GM12878 (cell line): ENCODE results near the gene CAPN10. TPM values are rescaled to one million over a fixed set of nuclear protein-coding genes. Genes with fewer than 3 reads are reported as not detected.
A peak's percentile ranks its signal among the peaks of the same experiment; 100 is the strongest.

ENCODE experiments used
- ATAC-seq: fragments of 200-7000 bp; cut with Tn5 transposase; 3 replicates; pipeline ENCODE4 v1.9.1; 2020; ENCODE audit warnings: mild to moderate bottlenecking, moderate library complexity
- BruUV-seq: library from RNA; stranded (reverse); fragments of 400-500 nt; replicated peaks from 2 replicates; lab custom pipeline; 2021; lab: Mats Ljungman, UMichigan
- CTCF ChIA-PET: fragments of 300-600 bp; sonication (Branson Sonifier 250); formaldehyde crosslinking; extraction: SDS; loops from one replicate; lab custom pipeline; 2021; ENCODE audit warnings: inconsistent platforms; lab: Yijun Ruan, JAX
- POLR2A ChIA-PET: fragments of 350-600 bp; formaldehyde crosslinking; extraction: SDS; loops from one replicate; lab custom pipeline; 2021; ENCODE audit warnings: inconsistent platforms; lab: Charles Lee
- RAD21 ChIA-PET: fragments of 300-600 bp; sonication (Branson Sonifier 250); formaldehyde crosslinking; loops from one replicate; lab custom pipeline; 2023; ENCODE audit warnings: antibody characterized with exemption; ENCODE audit not compliant: unreplicated experiment; lab: Charles Lee
- SMC1A ChIA-PET: fragments of 300-600 bp; sonication (Branson Sonifier 250); formaldehyde crosslinking; loops from one replicate; lab custom pipeline; 2023; ENCODE audit not compliant: unreplicated experiment, uncharacterized antibody; lab: Charles Lee
- DNase-seq: peaks from one replicate; pipeline ENCODE4 v3.0.0-alpha.2; 2011; ENCODE audit warnings: low read depth, low spot score
- FAIRE-seq: peaks from 3 replicates; lab custom pipeline; 2011; peaks lifted over from hg19 to GRCh38; lab: Jason Lieb, UNC
- H2AFZ ChIP-seq: 2 replicates; pipeline ENCODE4 v1.6.0; 2011; ENCODE audit warnings: low read depth, low read length, control low read depth; ENCODE audit not compliant: control insufficient read depth
- H3K27ac ChIP-seq: 2 replicates; pipeline ENCODE4 v1.5.1; 2011; ENCODE audit warnings: control low read depth; ENCODE audit not compliant: control insufficient read depth, insufficient read depth
- H3K27me3 ChIP-seq, 2 experiments: replicated peaks in 1 of 2; 2 replicates each; pipeline versions ENCODE4 v1.6.0 to v1.6.1; 2011; ENCODE audit warnings: low read length in 1 of 2; ENCODE audit not compliant: control insufficient read depth in 2 of 2, insufficient read depth in 2 of 2
- H3K36me3 ChIP-seq, 2 experiments: 2 replicates each; pipeline ENCODE4 v1.5.1; 2011; ENCODE audit warnings: low read length in 1 of 2; ENCODE audit not compliant: control insufficient read depth in 2 of 2, insufficient read depth in 2 of 2
- H3K4me1 ChIP-seq: 2 replicates; pipeline ENCODE4 v1.6.1; 2011; ENCODE audit warnings: mild to moderate bottlenecking, low read length, moderate library complexity, mixed read lengths; ENCODE audit not compliant: control insufficient read depth, insufficient read depth
- H3K4me2 ChIP-seq: 2 replicates; pipeline ENCODE4 v1.6.0; 2011; ENCODE audit warnings: control low read depth; ENCODE audit not compliant: control insufficient read depth, insufficient read depth
- H3K4me3 ChIP-seq: fragments of 200-600 bp; sonication (generic); 2 replicates; pipeline ENCODE4 v1.5.1; 2016
- H3K79me2 ChIP-seq: 2 replicates; pipeline ENCODE4 v1.6.0; 2011; ENCODE audit warnings: low read length; ENCODE audit not compliant: control insufficient read depth, insufficient read depth
- H3K9ac ChIP-seq: 2 replicates; pipeline ENCODE4 v1.8.0; 2011; ENCODE audit warnings: low read length, control low read depth, mixed read lengths; ENCODE audit not compliant: control insufficient read depth, insufficient read depth
- H3K9me3 ChIP-seq: replicated peaks from 3 replicates; pipeline ENCODE4 v1.5.1; 2011; ENCODE audit warnings: mild to moderate bottlenecking, low read length; ENCODE audit not compliant: control insufficient read depth, insufficient read depth
- H4K20me1 ChIP-seq: 2 replicates; pipeline ENCODE4 v1.6.0; 2011; ENCODE audit not compliant: control insufficient read depth, insufficient read depth
- ATF2 ChIP-seq: IDR thresholded peaks from 2 replicates; pipeline ENCODE4 v1.6.1; 2012; ENCODE audit warnings: low read length, inconsistent platforms
- CTCF ChIP-seq, 3 experiments: IDR thresholded peaks in 2 of 3; conservative IDR thresholded peaks in 1 of 3; 2 replicates each; pipeline ENCODE4 v1.5.1; 2011; ENCODE audit warnings: low read depth in 3 of 3, low read length in 3 of 3, mild to moderate bottlenecking in 3 of 3, control low read depth in 2 of 3, moderate library complexity in 2 of 3, inconsistent platforms in 1 of 3, mixed read lengths in 1 of 3; ENCODE audit not compliant: control insufficient read depth in 2 of 3, insufficient read depth in 1 of 3; ENCODE audit errors: extremely low read depth in 1 of 3
- MEF2B ChIP-seq: fragments of 450-650 bp; IDR thresholded peaks from 2 replicates; pipeline ENCODE4 v1.6.1; 2018; ENCODE audit warnings: mild to moderate bottlenecking, moderate library complexity; ENCODE audit not compliant: partially characterized antibody, poor library complexity, severe bottlenecking
- NKRF ChIP-seq: fragments of 450-650 bp; conservative IDR thresholded peaks from 2 replicates; pipeline ENCODE4 v1.6.1; 2017; ENCODE audit warnings: mild to moderate bottlenecking, moderate library complexity
- NR2C2 ChIP-seq: IDR thresholded peaks from 2 replicates; pipeline ENCODE4 v1.6.1; 2011; ENCODE audit warnings: borderline replicate concordance, low read depth; ENCODE audit not compliant: control insufficient read depth, insufficient read length
- NRF1 ChIP-seq: conservative IDR thresholded peaks from 2 replicates; pipeline ENCODE4 v1.6.1; 2011; ENCODE audit warnings: mild to moderate bottlenecking, low read depth, low read length, improper control_type of control experiment
- RAD21 ChIP-seq: IDR thresholded peaks from 2 replicates; pipeline ENCODE4 v1.6.1; 2011; ENCODE audit warnings: mild to moderate bottlenecking, low read depth, low read length, moderate library complexity; ENCODE audit not compliant: insufficient read depth
- RCOR1 ChIP-seq: conservative IDR thresholded peaks from 2 replicates; pipeline ENCODE4 v1.6.1; 2012; ENCODE audit warnings: low read depth, low read length, improper control_type of control experiment
- REST ChIP-seq: IDR thresholded peaks from 2 replicates; pipeline ENCODE4 v1.6.1; 2012; ENCODE audit warnings: mild to moderate bottlenecking, low read depth, low read length
- SIN3A ChIP-seq: IDR thresholded peaks from 2 replicates; pipeline ENCODE4 v1.6.1; 2012; ENCODE audit warnings: low read depth, low read length, improper control_type of control experiment
- TCF3 ChIP-seq: IDR thresholded peaks from 2 replicates; pipeline ENCODE4 v1.6.1; 2012; ENCODE audit warnings: low read depth, mild to moderate bottlenecking, low read length, borderline replicate concordance; ENCODE audit not compliant: insufficient read depth
- USF1 ChIP-seq: IDR thresholded peaks from 2 replicates; pipeline ENCODE4 v1.6.1; 2011; ENCODE audit warnings: borderline replicate concordance, low read depth, mild to moderate bottlenecking, moderate library complexity, mixed read lengths, low read length; ENCODE audit not compliant: insufficient read depth; ENCODE audit errors: extremely low read length
- WGBS: methylation state at CpG from one replicate; pipeline ENCODE4 v1.1.6; 2016; ENCODE audit warnings: low lambda C conversion rate; ENCODE audit not compliant: insufficient replicate concordance, insufficient coverage; ENCODE audit errors: missing lambda C conversion rate; 5-methylcytosine and 5-hydroxymethylcytosine counted together
- in situ Hi-C: fragments of 300-500 bp; cut with MboI; formaldehyde crosslinking; loops from 9 replicates; pipeline ENCODE4 v1.14.3; 2018; ENCODE audit warnings: mixed read lengths
- intact Hi-C: fragments of 100-400 bp; cut with micrococcal nuclease; formaldehyde crosslinking; loops from one replicate; pipeline ENCODE4 v1.14.2; 2022; ENCODE audit not compliant: unreplicated experiment
- polyA plus RNA-seq, 11 experiments: library from polyadenylated mRNA; depleted of rRNA in 4 of 11; unstranded in 6 of 11; stranded (reverse) in 5 of 11; fragments of >200 nt; fragmentation: Nextera tagmentation in 4 of 11; fragmentation: Illumina TruSeq in 1 of 11; extraction: Ambion mirVana in 4 of 11; extraction: Trizol in 1 of 11; gene quantifications; 1 replicate in 1 of 11; 2 replicates in 10 of 11; pipeline versions ENCODE4 v1.2.1 to v1.2.3, GENCODE V29; 2011 to 2016; ENCODE audit warnings: inconsistent platforms in 2 of 11, missing spikeins in 2 of 11, low read depth in 1 of 11
- total RNA-seq, 4 experiments: library from RNA; depleted of rRNA in 3 of 4; stranded (reverse); fragments of >200 nt in 3 of 4; fragmentation: Illumina TruSeq in 1 of 4; extraction: Trizol in 1 of 4; gene quantifications; 2 replicates each; pipeline versions ENCODE4 v1.2.1 to v1.2.3, GENCODE V29; 2013 to 2021

CAPN10 gene
- total and polyA plus RNA-seq, 10 of the 15 experiments (the other 5 are each of a cell fraction or from before 2014, with no cell fraction given): 0.37 to 40.6 (median 17.5) TPM

- WGBS: 46% methylated on average over 11 of the region's 11 CpGs
- TF ChIP-seq NRF1 (no peak), RCOR1 (no peak), NR2C2 (no peak), MEF2B (no peak), NKRF (no peak), REST (peak; percentile 52; the same call in 1 of the 2 replicates), CTCF (IDR thresholded peaks at IDR 0.05 in 2 of 3, conservative IDR thresholded peaks at IDR 0.05 in 1 of 3; ENCODE audit: control insufficient read depth in 2 of 3, extremely low read depth in 1 of 3, insufficient read depth in 1 of 3, low read depth in 3 of 3, low read length in 3 of 3) (peak; percentile 21 to 59 (median 46); a peak in 5 of 6 replicates), ATF2 (no peak), TCF3 (no peak), USF1 (no peak), RAD21 (peak; percentile 49; the same call in 1 of the 2 replicates), SIN3A (no peak)
These were observed 17.9 kb downstream of the CAPN10 start for GRCh38 chr2:240604291-240604938.

More at GRCh38 chr2:240604291-240604938, 17.9 kb downstream of the CAPN10 start:
- no TSS peak for BruUV-seq
- Histone ChIP-seq H4K20me1 (no peaks in the 10 kb centered on the region), H3K79me2 (no peaks in the 10 kb centered on the region), H3K4me1 (no peaks in the 10 kb centered on the region), H3K9me3 (no peaks in the 10 kb centered on the region), H3K27ac (no peak overlapping the region), H3K27me3 (no peaks in the 10 kb centered on the region), H3K36me3 (peaks cover 0 to 2% of the 10 kb centered on the region in 2 experiments; a peak in 2 of 4 replicates), H2AFZ (no peak overlapping the region), H3K4me3 (no peak overlapping the region), H3K4me2 (no peak overlapping the region), H3K9ac (no peak overlapping the region)
- CTCF ChIA-PET: no interaction called here
- POLR2A ChIA-PET: no interaction called here
- ATAC-seq (peak; percentile 81), FAIRE-seq (no peak), DNase-seq (no peak)
- intact Hi-C loops: no loop called here
- in situ Hi-C loops: no loop called here
- RAD21 ChIA-PET: no interaction called here
- SMC1A ChIA-PET: no interaction called here
